HEK293 (cell line): ENCODE data around the gene SNAPC2.

Experiments used
- CTCF ChIP-seq: fragments of 450-650 bp; formaldehyde crosslinking; IDR thresholded peaks from 2 replicates; pipeline ENCODE4 v1.5.1; 2016; ENCODE audit warnings: missing biosample characterization, missing genetic modification characterization
- GLIS1 ChIP-seq: fragments of 450-650 bp; formaldehyde crosslinking; IDR thresholded peaks from 2 replicates; pipeline ENCODE4 v1.5.1; 2016; ENCODE audit warnings: missing biosample characterization, missing genetic modification characterization
- GLIS2 ChIP-seq: fragments of 450-650 bp; formaldehyde crosslinking; IDR thresholded peaks from 2 replicates; pipeline ENCODE4 v1.5.1; 2016; ENCODE audit warnings: missing biosample characterization, missing genetic modification characterization
- KLF10 ChIP-seq: fragments of 450-650 bp; IDR thresholded peaks from 2 replicates; pipeline ENCODE4 v1.5.1; 2018; ENCODE audit warnings: missing biosample characterization, mild to moderate bottlenecking, missing genetic modification characterization
- PATZ1 ChIP-seq: fragments of 450-650 bp; formaldehyde crosslinking; IDR thresholded peaks from 2 replicates; pipeline ENCODE4 v1.5.1; 2016; ENCODE audit warnings: missing biosample characterization, missing genetic modification characterization
- SCRT2 ChIP-seq: fragments of 450-650 bp; formaldehyde crosslinking; IDR thresholded peaks from 2 replicates; pipeline ENCODE4 v1.5.1; 2016; ENCODE audit warnings: missing biosample characterization, missing genetic modification characterization
- SP3 ChIP-seq: fragments of 450-650 bp; formaldehyde crosslinking; IDR thresholded peaks from 2 replicates; pipeline ENCODE4 v1.5.1; 2016; ENCODE audit warnings: missing biosample characterization, missing genetic modification characterization
- YY2 ChIP-seq: fragments of 450-650 bp; formaldehyde crosslinking; IDR thresholded peaks from 2 replicates; pipeline ENCODE4 v1.5.1; 2016; ENCODE audit warnings: missing biosample characterization, missing genetic modification characterization
- ZBTB10 ChIP-seq: fragments of 450-650 bp; formaldehyde crosslinking; IDR thresholded peaks from 2 replicates; pipeline ENCODE4 v1.5.1; 2016; ENCODE audit warnings: missing biosample characterization, missing genetic modification characterization
- ZBTB20 ChIP-seq: fragments of 450-650 bp; formaldehyde crosslinking; IDR thresholded peaks from 2 replicates; pipeline ENCODE4 v1.5.1; 2016; ENCODE audit warnings: missing biosample characterization, missing genetic modification characterization
- ZBTB26 ChIP-seq: fragments of 450-650 bp; formaldehyde crosslinking; optimal IDR thresholded peaks from 2 replicates; pipeline ENCODE3; 2016; ENCODE audit warnings: missing biosample characterization, mild to moderate bottlenecking, missing genetic modification characterization
- ZBTB48 ChIP-seq: fragments of 450-650 bp; formaldehyde crosslinking; IDR thresholded peaks from 2 replicates; pipeline ENCODE4 v1.5.1; 2016; ENCODE audit warnings: missing biosample characterization, missing genetic modification characterization
- ZBTB49 ChIP-seq: fragments of 450-650 bp; formaldehyde crosslinking; IDR thresholded peaks from 2 replicates; pipeline ENCODE4 v1.5.1; 2016; ENCODE audit warnings: missing biosample characterization, missing genetic modification characterization, low read depth
- ZEB2 ChIP-seq: fragments of 450-650 bp; formaldehyde crosslinking; IDR thresholded peaks from 2 replicates; pipeline ENCODE4 v1.5.1; 2016; ENCODE audit warnings: missing biosample characterization, missing genetic modification characterization
- ZIC2 ChIP-seq: fragments of 450-650 bp; formaldehyde crosslinking; IDR thresholded peaks from 2 replicates; pipeline ENCODE4 v1.5.1; 2016; ENCODE audit warnings: missing biosample characterization, missing genetic modification characterization
- ZNF10 ChIP-seq: fragments of 450-650 bp; formaldehyde crosslinking; IDR thresholded peaks from 2 replicates; pipeline ENCODE4 v1.5.1; 2017; ENCODE audit warnings: missing biosample characterization, missing genetic modification characterization
- ZNF280D ChIP-seq: fragments of 450-650 bp; formaldehyde crosslinking; IDR thresholded peaks from 2 replicates; pipeline ENCODE4 v1.5.1; 2016; ENCODE audit warnings: missing biosample characterization, missing genetic modification characterization
- ZNF449 ChIP-seq: fragments of 450-650 bp; formaldehyde crosslinking; IDR thresholded peaks from 2 replicates; pipeline ENCODE4 v1.5.1; 2017; ENCODE audit warnings: missing biosample characterization, mild to moderate bottlenecking, missing genetic modification characterization, moderate library complexity
- ZNF560 ChIP-seq: fragments of 450-650 bp; formaldehyde crosslinking; IDR thresholded peaks from 2 replicates; pipeline ENCODE4 v1.5.1; 2017; ENCODE audit warnings: missing biosample characterization, missing genetic modification characterization, borderline replicate concordance
- ZNF645 ChIP-seq: fragments of 450-650 bp; formaldehyde crosslinking; IDR thresholded peaks from 2 replicates; pipeline ENCODE4; 2016; ENCODE audit warnings: missing biosample characterization, missing genetic modification characterization
- ZNF660 ChIP-seq: fragments of 450-650 bp; IDR thresholded peaks from 2 replicates; pipeline ENCODE4 v1.5.1; 2018; ENCODE audit warnings: missing biosample characterization, mild to moderate bottlenecking, missing genetic modification characterization
- ZXDB ChIP-seq: fragments of 450-650 bp; formaldehyde crosslinking; IDR thresholded peaks from 2 replicates; pipeline ENCODE4 v1.5.1; 2016; ENCODE audit warnings: missing biosample characterization, missing genetic modification characterization

SNAPC2 gene

GRCh38 chr19:7917267-7918061, 2.7 kb upstream of the SNAPC2 start (continued):
- TF ChIP-seq ZNF280D (tag by site-specific recombination), result no peak
- no peak for TF ChIP-seq ZNF645
- TF ChIP-seq ZBTB26 (tag by site-specific recombination), result peak; percentile 79
- peak; percentile 12; the same call in 1 of the 2 replicates for TF ChIP-seq ZNF449 (tag by site-specific recombination)
- TF ChIP-seq SP3, result 0 out of 2 replicates have a peak, but pooled peaks have one; percentile 16
- TF ChIP-seq ZXDB (tag by site-specific recombination), result peak; percentile 22; the same call in 1 of the 2 replicates
- TF ChIP-seq ZEB2, result 0 out of 2 replicates have a peak, but pooled peaks have one; percentile 50
- TF ChIP-seq SCRT2 (tag by site-specific recombination), result peak; percentile 42; the same call in 1 of the 2 replicates
- TF ChIP-seq ZBTB48 (tag by site-specific recombination), result peak; percentile 90
- peak; percentile 99 for TF ChIP-seq GLIS1 (tag by site-specific recombination)
- TF ChIP-seq KLF10 (tag by site-specific recombination), result no peak
- TF ChIP-seq CTCF (tag by site-specific recombination), result peak; percentile 78
- peak; percentile 68; the same call in 1 of the 2 replicates for TF ChIP-seq ZBTB10 (tag by site-specific recombination)
- TF ChIP-seq ZIC2 (tag by site-specific recombination), result peak; percentile 97
- TF ChIP-seq PATZ1 (tag by site-specific recombination), result peak; percentile 88
- TF ChIP-seq ZNF660 (tag by site-specific recombination), result 0 out of 2 replicates have a peak, but pooled peaks have one; percentile 60
- TF ChIP-seq YY2 (tag by site-specific recombination), result no peak
- TF ChIP-seq ZNF560 (tag by site-specific recombination), result no peak
- TF ChIP-seq ZNF10, result peak; percentile 8; the same call in 1 of the 2 replicates
- peak; percentile 91 for TF ChIP-seq GLIS2 (tag by site-specific recombination)
- TF ChIP-seq ZBTB49 (tag by site-specific recombination), result no peak
- peak; percentile 81 for TF ChIP-seq ZBTB20 (tag by site-specific recombination)
